NB4 (cell line): ENCODE measurements around the gene UBAC2.

Experiments used
- CTCF ChIP-seq: IDR thresholded peaks from one replicate; pipeline ENCODE4 v1.5.1; 2012; ENCODE audit warnings: low read depth, low read length
- MYC ChIP-seq: IDR thresholded peaks from 2 replicates; pipeline ENCODE4 v1.6.1; 2011; ENCODE audit warnings: low read depth, low read length

- no peak for TF ChIP-seq CTCF
- TF ChIP-seq MYC: no peak
Measured at GRCh38 chr13:99218545-99218944, 17.9 kb downstream of the UBAC2 start.
